ENCODE data around the gene ARMH1.
"Not testable (repeated sequence)": the region's sequence is repeated elsewhere in the genome, so short reads cannot be mapped to it uniquely, and the experiment has no call there.

The ARMH1 gene

GRCh38 chr1:44694863-44695478 is 20.5 kb downstream of the ARMH1 start:
- Histone ChIP-seq H3K27ac (0 out of 22 replicates have a peak overlapping the region, but pooled peaks of 1 of the 11 experiments have one; percentile 21), H3K4me2 (peak overlapping the region in 9 of 11 experiments; percentile 41 to 80 (median 67); a peak in 17 of 22 replicates), H3K9ac (no peak overlapping the region), H4K20me1 (no peaks in the 10 kb centered on the region), H3K4me1 (peaks cover 46 to 61% (median 57%) of the 10 kb centered on the region in 10 experiments), H3K4me3 (no peak overlapping the region), H3K9me3 (replicated peaks in 1 of 11) (no peaks in the 10 kb centered on the region), H3K27me3 (no peaks in the 10 kb centered on the region), H3K36me3 (no peaks in the 10 kb centered on the region)
- no peak for TF ChIP-seq Cebpa-rat (IDR thresholded peaks at IDR 0.05)

GRCh38 chr1:44695671-44696070 is 21.2 kb downstream of the ARMH1 start:
- no peak for TF ChIP-seq Cebpa-rat (IDR thresholded peaks at IDR 0.05)
- H3K4me1 ChIP-seq: peaks cover 46 to 61% (median 57%) of the 10 kb centered on the region in 10 experiments
- H4K20me1 ChIP-seq: no peaks in the 10 kb centered on the region
- H3K9me3 ChIP-seq (replicated peaks in 1 of 11): no peaks in the 10 kb centered on the region
- H3K4me3 ChIP-seq: no peak overlapping the region
- H3K36me3 ChIP-seq: no peaks in the 10 kb centered on the region
- no peak overlapping the region for H3K27ac ChIP-seq
- no peaks in the 10 kb centered on the region for H3K27me3 ChIP-seq
- no peak overlapping the region for H3K9ac ChIP-seq
- H3K4me2 ChIP-seq: peak overlapping the region; percentile 67 to 91 (median 77); a peak in 16 of 22 replicates

GRCh38 chr1:44696101-44696500 is 21.6 kb downstream of the ARMH1 start:
- Histone ChIP-seq H3K4me1 (peaks cover 46 to 61% (median 57%) of the 10 kb centered on the region in 10 experiments), H3K36me3 (no peaks in the 10 kb centered on the region), H3K9me3 (replicated peaks in 1 of 11) (no peaks in the 10 kb centered on the region), H3K9ac (no peak overlapping the region), H3K4me3 (no peak overlapping the region), H3K4me2 (peak overlapping the region; percentile 68 to 91 (median 77)), H4K20me1 (no peaks in the 10 kb centered on the region), H3K27me3 (peaks cover 0 to 4% (median 0%) of the 10 kb centered on the region in 11 experiments; a peak in 2 of 22 replicates), H3K27ac (no peak overlapping the region)
- no peak for TF ChIP-seq Cebpa-rat (IDR thresholded peaks at IDR 0.05)

- peak overlapping the region; percentile 68 to 91 (median 77) for H3K4me2 ChIP-seq
- H3K9me3 ChIP-seq (replicated peaks in 1 of 11): no peaks in the 10 kb centered on the region
- H3K9ac ChIP-seq: peak overlapping the region in 4 of 11 experiments; percentile 2 to 46 (median 19); a peak in 3 of 22 replicates
- no peak overlapping the region for H3K4me3 ChIP-seq
- H3K27me3 ChIP-seq: peaks cover 0 to 7% (median 0%) of the 10 kb centered on the region in 11 experiments; a peak in 2 of 22 replicates
- H3K36me3 ChIP-seq: no peaks in the 10 kb centered on the region
- peak overlapping the region in 10 of 11 experiments; percentile 38 to 71 (median 62); a peak in 16 of 22 replicates for H3K27ac ChIP-seq
- no peak for TF ChIP-seq Cebpa-rat (IDR thresholded peaks at IDR 0.05)
- H4K20me1 ChIP-seq: no peaks in the 10 kb centered on the region
- H3K4me1 ChIP-seq: peaks cover 46 to 61% (median 57%) of the 10 kb centered on the region in 10 experiments
Measured at GRCh38 chr1:44696789-44697345, 22.4 kb downstream of the ARMH1 start.

- Histone ChIP-seq H3K4me1 (peaks cover 43 to 55% (median 53%) of the 10 kb centered on the region in 10 experiments), H3K4me3 (no peak overlapping the region), H3K36me3 (no peaks in the 10 kb centered on the region), H3K4me2 (peak overlapping the region; percentile 68 to 91 (median 77)), H3K9ac (peak overlapping the region in 3 of 11 experiments; percentile 6 to 35 (median 29); a peak in 5 of 22 replicates), H3K9me3 (replicated peaks in 1 of 11) (no peaks in the 10 kb centered on the region), H4K20me1 (no peaks in the 10 kb centered on the region), H3K27me3 (peaks cover 0 to 7% (median 0%) of the 10 kb centered on the region in 11 experiments; a peak in 2 of 22 replicates), H3K27ac (peak overlapping the region; percentile 33 to 71 (median 61); a peak in 18 of 22 replicates)
- 0 out of 22 replicates have a peak, but pooled peaks of 1 of the 11 experiments have one; percentile 22 for TF ChIP-seq Cebpa-rat (IDR thresholded peaks at IDR 0.05)
Measured at GRCh38 chr1:44698138-44698537, 23.6 kb downstream of the ARMH1 start.

- TF ChIP-seq Cebpa-rat (IDR thresholded peaks at IDR 0.05): peak in 1 of 11 experiments; percentile 54; a peak in 1 of 22 replicates
Measured at GRCh38 chr1:44699375-44699774, 24.9 kb downstream of the ARMH1 start.

GRCh38 chr1:44700573-44700972 is 26.1 kb downstream of the ARMH1 start:
- Histone ChIP-seq H3K9ac (no peak overlapping the region), H3K36me3 (no peaks in the 10 kb centered on the region), H3K4me1 (peaks cover 33 to 43% (median 35%) of the 10 kb centered on the region in 10 experiments), H3K9me3 (replicated peaks in 1 of 11) (no peaks in the 10 kb centered on the region), H3K4me3 (no peak overlapping the region), H3K27me3 (peaks cover 0 to 7% (median 0%) of the 10 kb centered on the region in 11 experiments; a peak in 2 of 22 replicates), H3K4me2 (no peak overlapping the region), H4K20me1 (no peaks in the 10 kb centered on the region), H3K27ac (no peak overlapping the region)
- TF ChIP-seq Cebpa-rat (IDR thresholded peaks at IDR 0.05): no peak

More at GRCh38 chr1:44699375-44699774, 24.9 kb downstream of the ARMH1 start:
- H3K27ac ChIP-seq; H3K9ac ChIP-seq; H4K20me1 ChIP-seq; H3K9me3 ChIP-seq (replicated peaks in 1 of 11); H3K4me3 ChIP-seq; H3K36me3 ChIP-seq; H3K27me3 ChIP-seq: not testable (repeated sequence)
- peak overlapping the region in 3 of 11 experiments; percentile 82 to 91 (median 88); a peak in 5 of 22 replicates for H3K4me2 ChIP-seq
- peaks cover 41 to 49% (median 46%) of the 10 kb centered on the region in 10 experiments for H3K4me1 ChIP-seq

GRCh38 chr1:44701141-44701573 is 26.6 kb downstream of the ARMH1 start:
- no peaks in the 10 kb centered on the region for H3K9me3 ChIP-seq (replicated peaks in 1 of 11)

GRCh38 chr1:44705470-44705869 is 31.0 kb downstream of the ARMH1 start:
- H3K36me3 ChIP-seq: no peaks in the 10 kb centered on the region
- peaks cover 0 to 7% (median 0%) of the 10 kb centered on the region in 11 experiments; a peak in 2 of 22 replicates for H3K27me3 ChIP-seq
- no peak overlapping the region for H3K27ac ChIP-seq
- peaks cover 0 to 13% (median 8%) of the 10 kb centered on the region in 10 experiments; a peak in 16 of 20 replicates for H3K4me1 ChIP-seq
- no peak for TF ChIP-seq Cebpa-rat (IDR thresholded peaks at IDR 0.05)
- H3K4me2 ChIP-seq: no peak overlapping the region
- no peaks in the 10 kb centered on the region for H3K9me3 ChIP-seq (replicated peaks in 1 of 11)
- no peak overlapping the region for H3K9ac ChIP-seq
- peaks cover 0 to 6% (median 0%) of the 10 kb centered on the region in 11 experiments; a peak in 2 of 22 replicates for H4K20me1 ChIP-seq
- H3K4me3 ChIP-seq: no peak overlapping the region

More at GRCh38 chr1:44701141-44701573, 26.6 kb downstream of the ARMH1 start:
- Histone ChIP-seq H3K27me3 (peaks cover 0 to 7% (median 0%) of the 10 kb centered on the region in 11 experiments; a peak in 2 of 22 replicates), H3K4me3 (no peak overlapping the region), H3K4me1 (peaks cover 28 to 37% (median 29%) of the 10 kb centered on the region in 10 experiments), H3K9ac (no peak overlapping the region), H3K27ac (no peak overlapping the region), H3K4me2 (no peak overlapping the region), H4K20me1 (no peaks in the 10 kb centered on the region), H3K36me3 (no peaks in the 10 kb centered on the region)
- TF ChIP-seq Cebpa-rat (IDR thresholded peaks at IDR 0.05): no peak

All from BLaER1 treated with 17β-estradiol and CSF1 and Interleukin-3, amounts not matched to agents 10 nM and 100 nM (cell line).